Smooth muscle cell (in vitro differentiated cells): ENCODE data around the gene SLC24A3. TPM values are rescaled to one million over a fixed set of nuclear protein-coding genes. Genes with fewer than 3 reads are reported as not detected.

Experiments used
- DNase-seq: peaks from one replicate; lab custom pipeline; 2025; ENCODE audit not compliant: unreplicated experiment; lab: John Stamatoyannopoulos, UW
- H2AFZ ChIP-seq: fragments of 200-600 bp; sonication (generic); 2 replicates; pipeline ENCODE4 v1.6.0; 2016; ENCODE audit warnings: antibody characterized with exemption, low read depth, mild to moderate bottlenecking
- H3F3A ChIP-seq: fragments of 200-600 bp; sonication (generic); 2 replicates; pipeline ENCODE4 v1.6.0; 2017; ENCODE audit warnings: antibody characterized with exemption, low read depth
- H3K27ac ChIP-seq: fragments of 200-600 bp; sonication (generic); 2 replicates; pipeline ENCODE4 v1.5.1; 2016; ENCODE audit warnings: low read depth, mild to moderate bottlenecking
- H3K27me3 ChIP-seq: fragments of 200-600 bp; sonication (generic); 2 replicates; pipeline ENCODE4 v1.6.1; 2016; ENCODE audit warnings: low read depth, mild to moderate bottlenecking
- H3K36me3 ChIP-seq: fragments of 200-600 bp; sonication (generic); 2 replicates; pipeline ENCODE4 v1.5.1; 2016; ENCODE audit warnings: low read depth
- H3K4me1 ChIP-seq: fragments of 200-600 bp; sonication (generic); 2 replicates; pipeline ENCODE4 v1.5.1; 2016; ENCODE audit warnings: low read depth
- H3K4me2 ChIP-seq: fragments of 200-600 bp; sonication (generic); 2 replicates; pipeline ENCODE4 v1.6.0; 2016; ENCODE audit warnings: mild to moderate bottlenecking
- H3K4me3 ChIP-seq: fragments of 200-600 bp; sonication (generic); 2 replicates; pipeline ENCODE4 v1.5.1; 2016; ENCODE audit warnings: mild to moderate bottlenecking
- H3K79me2 ChIP-seq: fragments of 200-600 bp; sonication (generic); 2 replicates; pipeline ENCODE4 v1.6.0; 2016; ENCODE audit warnings: low read depth, mild to moderate bottlenecking
- H3K9ac ChIP-seq: fragments of 200-600 bp; sonication (generic); 2 replicates; pipeline ENCODE4 v1.6.0; 2016; ENCODE audit warnings: low read depth
- H3K9me3 ChIP-seq: fragments of 200-600 bp; sonication (generic); replicated peaks from 2 replicates; pipeline ENCODE4 v1.5.1; 2016; ENCODE audit warnings: low read depth
- H4K20me1 ChIP-seq: fragments of 200-600 bp; sonication (generic); 2 replicates; pipeline ENCODE4 v1.6.0; 2016; ENCODE audit warnings: low read depth
- CTCF ChIP-seq: fragments of 200-600 bp; sonication (generic); IDR thresholded peaks from 2 replicates; pipeline ENCODE4 v1.5.1; 2017; ENCODE audit warnings: borderline replicate concordance, mild to moderate bottlenecking, antibody characterized with exemption; ENCODE audit not compliant: insufficient read depth, poor library complexity, severe bottlenecking
- WGBS: methylation state at CpG from one replicate; pipeline ENCODE4 v1.1.7; 2016; ENCODE audit warnings: low lambda C conversion rate; 5-methylcytosine and 5-hydroxymethylcytosine counted together
- polyA plus RNA-seq: library from polyadenylated mRNA; unstranded; fragments of >200 nt; fragmentation: Nextera tagmentation; extraction: Ambion mirVana; gene quantifications from 2 replicates; pipeline ENCODE4 v1.2.1, GENCODE V29; 2016
- total RNA-seq: library from RNA; depleted of rRNA; stranded (reverse); fragments of >200 nt; gene quantifications from 2 replicates; pipeline ENCODE4 v1.2.3, GENCODE V29; 2014

The SLC24A3 gene
- total and polyA plus RNA-seq, 2 experiments from 2014 or later: 2.5 to 3.2 TPM

- peaks cover 10% of the 10 kb centered on the region for H3K9me3 ChIP-seq
- no peak overlapping the region for H3K9ac ChIP-seq
- no peaks in the 10 kb centered on the region for H3F3A ChIP-seq
- no peak overlapping the region for H3K4me2 ChIP-seq
- DNase-seq: no peak
- H3K4me1 ChIP-seq: no peaks in the 10 kb centered on the region
- no peak overlapping the region for H3K4me3 ChIP-seq
- WGBS: 97% methylated on average over 3 of the region's 3 CpGs
- no peaks in the 10 kb centered on the region for H3K36me3 ChIP-seq
- H4K20me1 ChIP-seq: no peaks in the 10 kb centered on the region
- H3K79me2 ChIP-seq: no peaks in the 10 kb centered on the region
- no peak for TF ChIP-seq CTCF
- no peak overlapping the region for H2AFZ ChIP-seq
- no peaks in the 10 kb centered on the region for H3K27me3 ChIP-seq
- no peak overlapping the region for H3K27ac ChIP-seq
Measured at GRCh38 chr20:19397226-19397625, 184.8 kb downstream of the SLC24A3 start.

- whole genome bisulfite sequencing: 78% methylated on average over 1 of the region's 1 CpG
Measured at GRCh38 chr20:19397666-19398065, 185.2 kb downstream of the SLC24A3 start.

GRCh38 chr20:19401096-19401495 lies 188.7 kb downstream of the SLC24A3 start:
- no peak overlapping the region for H2AFZ ChIP-seq
- H3K27ac ChIP-seq: no peak overlapping the region
- H3F3A ChIP-seq: no peaks in the 10 kb centered on the region
- no peaks in the 10 kb centered on the region for H3K36me3 ChIP-seq
- no peak overlapping the region for H3K9ac ChIP-seq
- TF ChIP-seq CTCF: no peak
- no peaks in the 10 kb centered on the region for H3K27me3 ChIP-seq
- no peaks in the 10 kb centered on the region for H4K20me1 ChIP-seq
- no peaks in the 10 kb centered on the region for H3K4me1 ChIP-seq
- no peak overlapping the region for H3K4me2 ChIP-seq
- DNase-seq: no peak
- 68% methylated on average over 4 of the region's 4 CpGs for WGBS
- no peak overlapping the region for H3K4me3 ChIP-seq
- H3K79me2 ChIP-seq: no peaks in the 10 kb centered on the region
- peaks cover 10% of the 10 kb centered on the region for H3K9me3 ChIP-seq

More at GRCh38 chr20:19397666-19398065, 185.2 kb downstream of the SLC24A3 start:
- no peaks in the 10 kb centered on the region for H3K36me3 ChIP-seq
- H3K27ac ChIP-seq: no peak overlapping the region
- H3K79me2 ChIP-seq: no peaks in the 10 kb centered on the region
- H3K4me1 ChIP-seq: no peaks in the 10 kb centered on the region
- H3K9ac ChIP-seq: no peak overlapping the region
- no peak overlapping the region for H2AFZ ChIP-seq
- DNase-seq: no peak
- H3K27me3 ChIP-seq: no peaks in the 10 kb centered on the region
- H3K4me2 ChIP-seq: no peak overlapping the region
- H3K9me3 ChIP-seq: peaks cover 10% of the 10 kb centered on the region
- no peak overlapping the region for H3K4me3 ChIP-seq
- no peaks in the 10 kb centered on the region for H3F3A ChIP-seq
- no peaks in the 10 kb centered on the region for H4K20me1 ChIP-seq
- no peak for TF ChIP-seq CTCF

- H3K4me3 ChIP-seq: no peak overlapping the region
- H3K36me3 ChIP-seq: no peaks in the 10 kb centered on the region
- H3K9me3 ChIP-seq: peaks cover 6% of the 10 kb centered on the region
- no peak overlapping the region for H3K4me2 ChIP-seq
- no peak overlapping the region for H3K9ac ChIP-seq
- no peak for TF ChIP-seq CTCF
- no peak overlapping the region for H2AFZ ChIP-seq
- no peaks in the 10 kb centered on the region for H3K79me2 ChIP-seq
- no peak for DNase-seq
- no peaks in the 10 kb centered on the region for H3K4me1 ChIP-seq
- no peak overlapping the region for H3K27ac ChIP-seq
- H3K27me3 ChIP-seq: no peaks in the 10 kb centered on the region
- WGBS: 73% methylated on average over 4 of the region's 4 CpGs
- H4K20me1 ChIP-seq: no peaks in the 10 kb centered on the region
- no peaks in the 10 kb centered on the region for H3F3A ChIP-seq
Measured at GRCh38 chr20:19403549-19403948, 191.1 kb downstream of the SLC24A3 start.
